NCI-H128 (cell line): ENCODE data around the gene PHF2.

Source experiments
- DNase-seq: peaks from one replicate; lab custom pipeline; 2025; ENCODE audit not compliant: unreplicated experiment; lab: John Stamatoyannopoulos, UW

PHF2 gene

GRCh38 chr9:93624431-93624834 lies 48.0 kb downstream of the PHF2 start:
- DNase-seq: no peak

DNA sequence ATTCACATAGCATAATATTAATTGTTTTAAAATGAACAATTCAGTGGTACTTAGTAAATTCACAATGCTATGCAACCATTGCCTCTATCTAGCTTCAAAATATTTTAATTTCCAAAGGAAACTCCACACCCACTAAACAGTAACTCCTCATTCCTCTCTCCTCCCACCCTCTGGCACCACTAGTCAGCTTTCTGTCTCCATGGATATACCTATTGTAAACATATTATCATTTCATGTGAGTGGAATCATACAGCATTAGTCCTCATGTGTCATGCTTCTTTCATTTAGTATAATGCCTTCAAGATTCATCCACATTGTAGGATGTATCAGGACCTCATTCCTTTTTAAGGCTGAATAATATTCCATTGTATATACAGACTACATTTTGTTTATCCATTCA lies 48.6 kb downstream of the PHF2 start:
- no peak for DNase-seq

DNA sequence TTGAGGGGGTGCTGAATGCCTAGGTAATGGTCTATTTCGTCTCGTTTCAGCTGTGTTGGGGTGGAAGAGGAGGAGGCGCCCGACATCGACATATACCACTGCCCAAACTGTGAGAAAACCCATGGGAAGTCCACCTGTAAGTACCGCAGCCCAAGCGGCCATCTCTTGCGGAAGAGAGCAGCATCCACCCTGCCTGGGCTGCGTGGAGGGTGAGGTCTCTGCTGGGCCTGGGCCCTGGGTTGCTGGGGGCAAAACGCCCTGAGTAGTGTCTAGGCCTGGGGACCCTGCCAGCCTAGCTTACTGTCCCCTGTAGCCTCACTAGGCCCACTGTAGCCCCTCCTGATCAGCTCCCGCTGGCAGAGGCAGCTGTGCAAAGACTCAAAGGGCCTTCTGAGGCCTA lies 53.5 kb downstream of the PHF2 start:
- DNase-seq: no peak

DNA sequence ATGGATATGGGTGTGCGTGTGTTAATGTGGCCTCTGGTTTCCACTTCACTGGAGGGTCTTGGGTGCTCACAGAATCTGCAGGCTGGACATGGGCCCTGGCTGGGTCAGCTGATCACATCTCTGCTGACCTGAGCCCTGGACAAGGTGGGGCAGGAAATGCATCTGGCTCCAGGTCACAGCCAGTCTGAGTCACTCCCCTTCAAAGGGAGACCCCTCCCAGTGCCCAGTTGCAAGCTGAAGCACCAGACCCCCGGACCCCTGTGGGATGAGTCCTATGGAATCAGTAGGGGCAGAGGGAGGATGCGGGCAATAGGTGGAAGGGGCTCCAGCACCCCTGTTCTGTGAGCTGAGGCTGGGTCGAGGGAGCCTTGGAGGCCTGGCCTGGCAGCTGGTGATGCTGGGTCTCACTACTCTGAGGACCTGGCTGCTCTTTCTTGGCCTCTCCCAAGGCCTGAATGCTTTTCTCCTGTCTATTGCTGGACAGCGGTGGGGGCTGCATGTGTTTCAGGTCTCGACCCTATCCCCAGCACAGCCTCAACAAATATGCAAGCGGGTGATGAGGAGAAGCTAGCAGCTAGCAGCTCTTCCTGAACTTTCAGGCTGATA lies 54.5 kb downstream of the PHF2 start:
- DNase-seq: no peak

DNA sequence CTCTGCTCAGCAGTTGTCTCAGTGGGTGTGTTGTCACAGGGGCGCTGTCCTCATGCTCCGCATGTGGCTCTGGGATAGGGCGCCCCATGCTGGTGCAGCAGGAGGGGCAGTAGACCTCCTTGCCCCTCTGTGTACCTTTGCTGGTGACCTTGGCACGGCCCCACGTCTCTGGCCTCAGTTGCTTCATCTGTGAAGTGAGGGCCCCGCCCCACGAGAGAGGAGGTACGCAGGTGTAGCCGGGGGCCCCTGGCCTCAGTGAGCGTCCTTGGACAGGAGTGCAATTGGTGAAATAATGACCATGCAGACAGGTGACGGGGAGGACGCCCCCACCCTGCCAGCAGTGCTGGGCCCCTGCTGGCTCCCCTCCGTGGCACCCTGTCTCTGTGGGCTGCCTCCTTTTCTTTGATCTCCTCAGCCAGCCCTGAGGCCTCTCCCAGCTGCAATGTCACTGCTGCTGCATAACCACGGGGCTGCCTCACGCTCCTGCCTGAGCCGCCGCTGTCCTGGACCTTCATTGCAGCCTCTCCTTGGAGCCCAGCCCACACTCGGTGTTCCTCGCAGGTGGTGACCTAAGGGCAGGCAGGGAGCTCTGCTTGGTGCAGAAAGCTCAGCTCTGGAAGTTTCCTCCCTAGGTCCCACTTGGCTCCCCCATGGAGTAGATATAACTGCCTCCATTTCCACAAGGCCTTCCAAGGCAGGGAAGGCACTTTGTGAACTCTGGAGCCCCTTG lies 57.3 kb downstream of the PHF2 start:
- DNase-seq: no peak

GRCh38 chr9:93634311-93635185 lies 58.2 kb downstream of the PHF2 start:
- DNase-seq: no peak

- no peak for DNase-seq
Measured at GRCh38 chr9:93635186-93636107, 59.1 kb downstream of the PHF2 start.

DNA sequence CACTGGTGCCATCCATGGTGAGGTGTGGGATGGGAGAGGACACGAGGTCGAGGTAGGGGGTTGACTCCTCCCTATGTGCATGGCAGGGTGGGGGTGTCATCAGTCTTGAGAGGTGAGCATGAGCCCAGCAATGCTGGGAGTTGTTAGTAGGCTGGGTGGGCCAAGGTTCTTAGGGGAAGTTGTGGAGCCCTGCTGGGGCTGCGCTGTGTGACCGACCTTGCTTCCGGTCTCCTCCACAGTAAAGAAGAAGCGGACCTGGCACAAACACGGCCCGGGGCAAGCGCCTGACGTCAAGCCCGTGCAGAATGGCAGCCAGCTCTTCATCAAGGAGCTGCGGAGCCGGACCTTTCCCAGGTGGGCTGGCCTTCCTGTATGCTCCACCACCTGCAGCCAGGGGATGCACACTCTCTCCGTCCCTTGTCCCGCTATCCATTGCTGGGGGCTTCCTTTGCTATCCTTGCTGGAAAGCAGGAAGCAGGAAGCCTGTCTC lies 59.8 kb downstream of the PHF2 start:
- no peak for DNase-seq

- no peak for DNase-seq
Measured at GRCh38 chr9:93636667-93637066, 60.3 kb downstream of the PHF2 start.

- no peak for DNase-seq
Measured at GRCh38 chr9:93637886-93638285, 61.5 kb downstream of the PHF2 start.

DNA sequence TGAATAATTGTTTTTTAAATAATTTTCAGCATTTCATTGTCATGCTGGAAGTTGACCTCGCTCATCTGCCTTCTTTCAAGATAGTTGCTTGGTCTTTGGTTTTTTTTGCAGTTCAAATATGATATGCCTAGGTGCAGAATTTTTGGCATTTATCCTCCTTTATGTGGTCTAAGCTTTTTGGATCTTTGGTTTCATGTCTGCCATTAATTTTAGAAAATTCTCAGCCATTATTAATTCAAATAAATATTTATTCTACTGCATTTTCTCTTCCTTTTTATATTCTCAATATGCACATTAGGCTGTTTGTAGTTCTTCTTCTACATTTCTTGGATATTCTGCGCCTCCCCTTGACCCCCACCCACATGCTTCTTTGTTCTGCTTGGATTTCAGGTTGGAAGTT lies 63.6 kb downstream of the PHF2 start:
- DNase-seq: no peak

DNA sequence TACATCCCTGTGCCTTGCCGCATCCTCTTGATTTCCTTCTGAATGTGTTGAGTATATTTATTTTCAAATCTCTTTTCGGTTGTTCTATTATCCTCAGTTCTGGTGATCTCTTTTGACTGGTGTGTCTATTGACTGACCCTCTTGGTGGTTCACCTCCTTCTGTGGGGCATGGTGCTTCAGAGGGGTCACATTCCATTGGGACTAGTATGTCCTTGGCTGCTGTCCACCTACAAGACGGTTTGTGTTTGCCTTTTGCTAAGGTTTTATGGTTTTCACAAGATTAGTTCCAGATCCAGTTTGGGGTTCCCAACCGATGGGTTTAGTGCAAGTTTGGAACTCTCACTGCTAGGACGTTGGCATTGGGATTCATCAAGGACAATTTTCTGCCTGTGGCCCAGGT lies 66.6 kb downstream of the PHF2 start:
- no peak for DNase-seq

DNA sequence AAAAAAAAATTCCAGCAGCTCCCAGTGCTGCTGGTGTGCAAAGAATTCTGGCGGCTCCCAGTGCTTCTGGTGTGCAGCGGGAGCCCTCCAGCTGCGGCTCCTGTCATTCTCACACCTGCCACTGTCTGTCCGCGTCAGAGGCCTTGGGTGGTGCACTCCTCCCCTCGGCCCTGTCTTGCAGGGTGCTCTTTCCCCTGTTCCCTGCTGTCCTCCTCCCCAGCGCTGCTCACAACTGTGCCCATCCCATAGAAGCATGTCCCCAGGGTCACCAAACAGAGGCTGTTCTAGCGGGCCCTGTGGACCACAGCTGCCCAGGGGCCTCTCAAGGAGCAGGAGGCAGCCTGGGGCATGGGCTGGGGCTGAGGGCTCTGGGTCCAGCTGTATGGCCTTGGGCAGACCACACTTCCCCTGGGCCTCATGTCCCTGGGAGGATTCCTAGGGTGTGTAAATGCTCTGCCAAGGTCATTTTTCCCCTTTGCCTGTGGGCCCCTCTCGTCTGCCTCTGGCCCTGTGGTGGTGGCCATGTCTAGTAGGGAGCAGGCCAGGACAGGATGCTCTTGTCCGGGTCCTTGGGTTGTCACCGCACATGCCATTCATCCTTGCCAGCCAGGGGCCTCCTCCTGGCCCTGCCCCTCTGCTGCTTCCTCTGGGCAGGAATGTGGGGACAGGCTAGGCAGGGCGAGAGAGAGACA lies 68.2 kb downstream of the PHF2 start:
- no peak for DNase-seq

GRCh38 chr9:93645149-93645889 lies 68.9 kb downstream of the PHF2 start:
- no peak for DNase-seq

DNA sequence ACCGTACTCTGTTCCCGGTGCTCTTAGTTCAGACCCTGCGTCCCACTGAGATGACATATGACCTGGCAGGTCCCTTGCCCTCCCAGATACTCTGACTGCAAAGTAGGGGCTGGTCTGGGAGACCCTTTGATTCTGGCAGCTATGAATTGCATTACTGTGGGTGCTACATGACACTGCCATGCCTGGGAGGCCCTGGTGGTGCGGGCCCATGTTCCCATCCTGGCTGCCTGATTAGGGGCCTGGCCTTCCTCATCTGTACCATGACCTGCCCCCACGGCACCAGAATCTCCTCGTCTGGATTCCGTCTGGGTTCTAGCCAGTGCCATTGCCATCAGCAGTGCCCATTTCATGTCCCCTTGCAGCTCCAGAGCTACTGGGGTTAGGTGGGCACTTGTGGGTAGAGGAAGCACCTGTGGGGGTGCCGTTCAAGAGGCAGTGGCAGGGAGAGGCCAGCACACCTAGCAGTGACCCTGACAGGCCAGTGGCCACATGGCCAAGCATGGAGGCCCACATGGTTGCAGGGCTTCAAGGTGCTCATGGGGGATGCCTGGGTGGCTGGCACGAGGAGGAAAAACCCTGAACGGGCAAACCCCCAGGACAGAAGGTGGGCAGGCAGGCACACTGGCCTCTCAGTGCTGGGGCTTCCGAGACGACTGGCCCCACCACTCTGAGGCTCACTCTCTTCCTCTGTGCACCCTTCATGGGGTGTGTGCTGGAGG lies 69.7 kb downstream of the PHF2 start:
- DNase-seq: no peak

DNA sequence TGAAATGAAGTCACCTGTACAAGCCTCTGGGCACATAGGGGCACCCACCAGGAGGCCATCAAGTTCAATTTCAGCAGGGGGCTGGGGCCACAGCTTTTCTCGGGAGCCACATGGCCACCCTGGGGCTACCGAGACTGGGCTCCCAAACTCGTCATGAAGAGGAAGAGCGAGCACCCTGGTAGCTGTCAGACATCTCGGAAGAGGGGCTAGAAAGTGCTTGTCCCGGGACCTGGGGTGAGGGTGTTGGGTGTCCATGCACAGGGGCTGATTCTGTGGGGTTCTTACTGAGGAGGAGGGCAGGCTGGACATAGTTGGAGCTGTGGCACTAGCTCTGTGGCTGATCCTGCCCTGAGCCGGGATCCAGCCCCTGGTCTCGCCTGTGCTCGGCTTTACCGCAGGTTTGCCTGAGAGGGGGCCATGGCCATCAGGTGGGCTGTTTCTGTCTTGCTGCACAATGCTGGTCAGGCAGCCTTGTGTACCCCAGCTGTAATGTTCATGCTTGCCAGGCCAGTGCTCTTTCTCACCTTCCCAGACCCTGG lies 70.3 kb downstream of the PHF2 start:
- no peak for DNase-seq

DNA sequence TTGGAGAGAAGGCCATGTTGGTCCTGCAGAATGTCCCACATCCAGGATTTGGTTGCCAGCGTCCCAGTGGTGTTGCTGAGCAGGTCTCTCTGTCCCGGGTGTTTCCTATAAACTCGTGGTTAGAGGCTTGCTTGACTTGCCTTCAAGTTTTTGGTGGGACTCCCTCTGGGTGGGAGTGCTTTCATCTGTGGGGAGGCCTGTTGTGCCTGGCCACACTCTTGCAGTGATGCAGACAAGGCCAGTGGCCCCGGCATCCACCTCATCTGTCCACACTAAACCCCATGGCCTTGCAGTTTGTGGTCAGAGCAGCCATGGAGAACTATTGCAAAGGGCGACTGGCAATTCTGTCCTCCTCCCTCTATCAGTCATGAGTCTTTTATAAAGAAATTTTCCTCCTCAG lies 71.8 kb downstream of the PHF2 start:
- DNase-seq: no peak

DNA sequence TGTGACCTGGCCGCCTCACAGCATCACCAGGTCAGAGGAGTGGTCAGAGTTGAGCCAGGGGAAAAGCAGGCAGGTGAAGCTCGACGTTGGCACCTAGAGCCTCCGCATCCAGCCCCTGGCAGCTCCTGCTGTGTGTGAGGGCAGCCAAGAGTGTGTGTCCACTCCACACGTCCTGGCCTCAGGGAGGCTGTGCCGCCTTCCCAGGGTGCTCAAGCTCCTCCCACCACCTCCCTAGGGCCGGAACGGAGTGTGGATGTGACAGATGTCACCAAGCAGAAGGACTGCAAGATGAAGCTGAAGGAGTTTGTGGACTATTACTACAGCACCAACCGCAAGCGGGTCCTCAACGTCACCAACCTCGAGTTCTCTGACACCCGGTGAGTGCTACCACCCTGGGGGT lies 72.5 kb downstream of the PHF2 start:
- DNase-seq: no peak
